VCaP (cell line): ENCODE data around the gene CRYGC.

Experiments
- H3K27ac ChIP-seq: fragments of 450-650 bp; 2 replicates; pipeline ENCODE4 v1.5.1; 2017
- CTCF ChIP-seq: fragments of 450-650 bp; conservative IDR thresholded peaks from 2 replicates; pipeline ENCODE4 v1.5.1; 2017; ENCODE audit warnings: mild to moderate bottlenecking, moderate library complexity

Gene CRYGC

GRCh38 chr2:208098267-208098666 is 31.4 kb downstream of the CRYGC start:
- TF ChIP-seq CTCF = no peak
- no peak overlapping the region for H3K27ac ChIP-seq

DNA sequence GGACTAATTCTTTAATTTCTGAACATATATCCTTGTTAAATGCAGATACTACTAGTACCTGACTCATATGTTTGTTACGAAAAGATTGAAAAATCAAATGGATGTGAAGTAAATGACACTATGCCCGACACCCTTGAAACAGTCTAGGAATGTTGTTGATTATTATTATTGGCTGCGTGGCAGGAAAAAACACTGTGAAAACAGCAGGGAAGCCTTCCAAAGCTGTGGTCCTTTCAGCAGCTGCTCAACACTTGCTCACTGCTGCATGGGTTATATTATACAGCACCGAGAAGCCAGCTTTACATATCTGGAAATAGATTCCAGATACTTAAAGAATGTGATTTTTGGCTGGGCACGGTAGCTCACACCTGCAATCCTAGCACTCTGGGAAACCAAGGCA is 31.8 kb downstream of the CRYGC start:
- no peak for TF ChIP-seq CTCF

GRCh38 chr2:208097313-208097712 is 32.3 kb downstream of the CRYGC start:
- H3K27ac ChIP-seq = no peak overlapping the region
- TF ChIP-seq CTCF = no peak

More for the DNA sequence above, 31.8 kb downstream of the CRYGC start:
- H3K27ac ChIP-seq = no peak overlapping the region

GRCh38 chr2:208096080-208096479 is 33.5 kb downstream of the CRYGC start:
- no peak for TF ChIP-seq CTCF

DNA sequence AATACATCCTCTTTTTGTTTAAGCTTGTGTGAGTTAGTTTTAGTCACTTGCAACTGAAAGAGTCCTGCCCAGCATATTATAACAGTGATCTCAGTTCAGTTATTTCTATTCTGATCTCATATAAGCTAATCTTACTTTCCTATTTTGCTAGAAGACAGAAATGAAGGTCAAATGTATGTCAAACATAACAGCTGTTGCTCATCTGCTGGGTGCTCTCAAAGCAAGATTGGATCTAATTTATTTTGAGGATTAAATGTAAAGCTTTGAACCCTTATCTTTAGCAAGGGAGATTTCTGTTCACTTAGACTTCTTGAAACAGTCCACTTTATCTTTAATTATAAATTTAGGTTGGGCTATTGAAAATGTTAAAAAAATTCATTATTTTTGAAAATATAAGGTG is 36.5 kb downstream of the CRYGC start:
- TF ChIP-seq CTCF = no peak
- no peak overlapping the region for H3K27ac ChIP-seq

More at GRCh38 chr2:208096080-208096479, 33.5 kb downstream of the CRYGC start:
- H3K27ac ChIP-seq = no peak overlapping the region

- H3K27ac ChIP-seq = no peak overlapping the region
Observed at GRCh38 chr2:208092093-208092832, 37.4 kb downstream of the CRYGC start.

GRCh38 chr2:208090420-208090819 is 39.2 kb downstream of the CRYGC start:
- no peak overlapping the region for H3K27ac ChIP-seq
- TF ChIP-seq CTCF = no peak

More at GRCh38 chr2:208092093-208092832, 37.4 kb downstream of the CRYGC start:
- no peak for TF ChIP-seq CTCF
